Measurements from ENCODE around the gene ANKRA2.

DNA sequence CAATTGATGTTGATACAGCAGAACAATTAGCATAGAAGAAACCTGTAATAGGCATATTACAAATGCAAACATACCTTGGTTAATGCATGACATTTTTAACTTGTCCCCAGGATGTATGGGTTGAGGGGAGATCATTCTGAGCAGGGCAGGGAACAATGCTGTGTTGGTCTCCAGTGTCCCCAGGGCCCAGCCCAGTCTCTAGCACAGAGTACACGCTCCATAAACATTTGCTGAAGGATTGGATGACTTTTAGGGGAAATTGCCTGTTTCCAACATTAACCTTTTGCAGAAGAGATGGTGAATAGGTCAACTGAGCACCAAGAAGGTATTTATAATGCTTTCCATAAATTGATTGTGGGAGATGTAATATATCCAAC, 20.0 kb downstream of the ANKRA2 start:
- TF ChIP-seq KDM1A (IDR thresholded peaks at IDR 0.05; ENCODE audit: borderline replicate concordance) (no peak), POLR2AphosphoS5 (IDR thresholded peaks at IDR 0.05; ENCODE audit: low read length) (no peak), ZNF274 (IDR thresholded peaks at IDR 0.05; ENCODE audit: insufficient read depth, insufficient read length) (no peak)
